ENCODE data around the gene CNTD1.

CNTD1 gene

DNA sequence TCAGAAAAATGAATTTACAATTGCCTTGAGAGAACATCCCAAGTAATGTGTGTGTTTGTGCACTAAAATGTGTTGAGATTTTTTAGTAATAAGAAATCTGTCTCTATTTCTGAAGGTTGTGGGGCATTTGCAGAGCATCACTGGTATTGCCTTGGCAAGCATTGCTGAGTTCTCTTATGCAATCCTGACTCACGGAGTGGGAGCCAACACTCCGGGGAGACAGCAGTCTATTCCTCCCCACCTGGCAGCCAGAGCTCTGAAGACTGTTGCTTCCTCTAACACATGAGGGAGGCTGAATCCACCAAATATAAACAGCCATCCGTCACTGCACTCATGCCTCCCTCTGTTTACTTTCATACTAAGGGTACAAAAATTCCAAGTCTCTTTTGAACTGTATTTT, 10.6 kb downstream of the CNTD1 start:
- no peak for DNase-seq

DNA sequence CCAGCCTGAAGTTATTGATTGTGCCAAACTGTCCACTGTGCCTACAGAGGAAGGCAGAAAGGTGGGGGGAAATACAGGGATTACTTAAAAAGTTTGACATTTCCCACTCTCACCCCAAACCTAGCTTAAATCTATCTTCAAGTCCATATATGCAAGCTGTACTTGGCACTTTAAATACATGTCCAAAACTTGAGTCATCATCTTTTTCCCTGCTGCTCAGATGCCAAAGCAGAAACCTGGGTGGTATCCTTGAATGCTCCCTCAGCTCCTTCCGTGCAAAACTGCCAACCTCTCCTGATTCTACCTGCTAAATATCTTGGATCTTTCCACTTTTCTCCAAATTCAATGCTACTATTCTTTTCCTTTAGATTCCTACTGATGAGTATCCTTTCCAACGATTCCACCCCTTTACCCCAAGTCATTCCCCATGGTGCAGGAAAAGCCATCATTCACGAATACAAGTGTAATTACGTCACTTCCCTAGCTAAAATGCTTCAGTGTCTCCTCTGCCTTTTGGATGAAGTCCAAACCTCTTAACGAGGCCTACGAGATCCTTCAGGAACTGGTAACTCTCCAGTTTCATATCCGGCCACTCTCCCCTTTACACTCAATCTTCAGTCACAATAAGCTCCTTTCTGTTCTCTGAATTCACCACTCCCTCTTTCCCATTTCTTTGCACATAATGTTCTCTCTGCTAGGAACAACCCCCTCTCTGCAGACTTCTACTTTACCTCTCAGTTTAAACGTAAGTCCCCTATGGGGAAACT, 16.2 kb downstream of the CNTD1 start:
- DNase-seq, result no peak

DNA sequence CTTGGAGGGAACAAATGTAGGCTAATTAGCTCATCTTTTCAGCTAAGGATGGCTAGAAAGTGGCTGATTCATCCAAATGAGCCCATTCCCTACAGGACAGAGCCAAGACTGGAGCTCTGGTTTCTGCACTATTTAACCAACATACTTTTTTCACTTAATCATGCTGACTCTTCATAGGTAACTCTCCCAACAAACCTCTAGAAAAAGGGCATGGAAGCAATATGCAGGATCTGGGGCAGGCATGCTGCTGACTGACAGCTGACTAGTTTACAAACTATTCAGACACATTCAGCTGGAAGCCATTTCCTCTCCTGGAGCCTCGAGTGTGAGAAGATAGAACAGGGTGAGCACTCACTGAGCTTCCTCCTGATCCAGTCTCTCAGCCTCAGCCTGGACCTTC, 19.2 kb downstream of the CNTD1 start:
- DNase-seq, result no peak

DNA sequence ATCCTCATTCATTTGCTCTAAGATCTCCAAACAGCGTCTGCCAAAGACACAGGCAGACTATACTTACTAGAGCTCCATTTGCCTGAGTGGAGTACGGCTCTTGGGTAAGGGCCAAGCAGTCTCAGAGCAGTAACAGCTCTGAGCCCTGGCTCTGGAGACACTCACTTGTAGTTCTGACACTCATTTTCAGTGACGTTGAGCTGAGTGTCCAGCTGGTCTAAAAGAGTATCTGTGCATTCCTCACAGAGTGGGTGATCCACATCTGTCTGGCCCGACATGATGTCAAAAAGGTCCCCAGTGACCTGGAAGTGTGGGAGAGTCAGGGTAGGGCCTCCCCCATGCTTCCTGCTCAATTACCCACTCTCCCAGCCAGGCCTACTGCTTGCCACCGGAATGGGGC, 19.7 kb downstream of the CNTD1 start:
- DNase-seq, result no peak

DNA sequence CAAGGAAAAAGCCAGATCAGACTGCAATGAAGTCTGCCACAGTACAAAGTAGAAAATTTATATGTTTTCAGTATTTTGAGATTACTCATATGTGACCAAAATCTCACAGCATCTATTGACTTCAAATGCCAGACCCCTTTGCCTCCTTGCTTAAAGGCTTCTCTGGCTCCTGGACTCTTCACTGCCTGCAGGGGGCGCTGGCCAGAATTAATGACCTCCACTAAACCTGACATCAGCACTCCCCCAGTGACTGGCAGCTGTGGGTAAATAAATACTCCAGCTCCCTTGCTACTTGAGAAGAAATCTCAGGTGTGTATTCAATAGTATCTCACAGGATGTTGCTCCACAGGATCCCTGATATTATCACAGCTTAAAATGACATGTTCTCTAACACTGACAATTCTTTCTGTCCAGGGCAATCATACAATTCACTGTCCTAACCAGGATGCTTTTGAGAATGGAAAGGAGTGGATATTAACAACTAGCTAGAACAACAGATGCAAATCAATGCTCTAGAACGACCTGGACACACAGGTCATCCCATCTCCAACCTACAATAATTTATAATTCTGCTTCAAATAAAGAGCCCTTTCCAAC, 21.4 kb downstream of the CNTD1 start:
- peak; percentile 85 for DNase-seq

DNA sequence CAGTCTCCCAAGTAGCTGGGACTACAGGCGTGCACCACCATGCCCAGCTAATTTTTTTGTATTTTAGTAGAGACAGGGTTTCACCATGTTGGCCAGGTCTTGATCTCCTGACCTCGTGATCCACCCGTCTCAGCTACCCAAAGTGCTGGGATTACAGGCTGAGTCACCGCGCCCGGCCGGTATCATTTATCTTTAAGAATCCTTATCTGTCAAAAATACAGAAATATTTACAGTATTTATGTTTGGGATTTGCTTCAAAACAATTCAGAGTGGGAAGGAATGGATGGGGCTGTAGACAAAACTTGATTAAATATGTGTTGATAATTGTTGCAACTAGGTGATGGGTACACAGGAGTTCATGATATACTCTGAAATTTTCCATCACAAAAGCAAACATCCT, 22.5 kb downstream of the CNTD1 start:
- DNase-seq, result no peak

DNA sequence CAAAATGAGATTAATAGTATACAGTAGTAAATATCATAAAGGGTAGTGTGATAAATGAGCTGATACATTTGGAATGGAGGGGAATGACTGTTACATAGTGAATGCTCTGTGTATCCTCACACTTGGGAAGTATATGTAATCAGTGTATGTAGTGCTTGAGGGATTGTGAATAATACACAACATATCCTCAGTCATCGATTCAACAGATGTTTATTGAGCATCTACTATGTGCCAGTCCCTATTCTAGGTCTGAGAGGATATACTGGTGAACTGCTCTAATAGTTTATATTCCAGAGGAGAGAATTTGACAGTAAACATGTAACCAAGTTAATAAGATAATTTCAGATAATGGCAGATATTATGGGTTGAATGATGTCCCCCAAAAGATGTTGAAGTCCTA, 28.8 kb downstream of the CNTD1 start:
- no peak for DNase-seq

DNA sequence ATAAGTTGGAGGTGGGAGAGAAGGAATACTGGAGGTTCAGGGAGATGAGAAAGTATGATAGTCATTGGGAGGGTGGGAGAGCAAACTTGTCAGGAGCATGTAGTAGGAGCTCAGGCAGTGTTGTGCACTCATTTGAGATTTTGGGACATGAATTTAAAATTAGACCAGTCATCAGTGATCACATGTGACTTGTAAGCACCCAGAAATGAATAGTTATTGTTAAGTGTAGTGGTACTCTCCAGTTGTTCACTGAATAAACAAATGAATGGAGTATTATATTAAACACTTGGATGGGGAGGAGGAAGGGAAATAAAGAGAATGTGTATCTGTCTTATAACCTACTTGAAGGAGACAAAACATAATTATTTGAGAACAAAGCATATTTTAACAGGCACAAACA, 32.3 kb downstream of the CNTD1 start:
- no peak for DNase-seq

DNA sequence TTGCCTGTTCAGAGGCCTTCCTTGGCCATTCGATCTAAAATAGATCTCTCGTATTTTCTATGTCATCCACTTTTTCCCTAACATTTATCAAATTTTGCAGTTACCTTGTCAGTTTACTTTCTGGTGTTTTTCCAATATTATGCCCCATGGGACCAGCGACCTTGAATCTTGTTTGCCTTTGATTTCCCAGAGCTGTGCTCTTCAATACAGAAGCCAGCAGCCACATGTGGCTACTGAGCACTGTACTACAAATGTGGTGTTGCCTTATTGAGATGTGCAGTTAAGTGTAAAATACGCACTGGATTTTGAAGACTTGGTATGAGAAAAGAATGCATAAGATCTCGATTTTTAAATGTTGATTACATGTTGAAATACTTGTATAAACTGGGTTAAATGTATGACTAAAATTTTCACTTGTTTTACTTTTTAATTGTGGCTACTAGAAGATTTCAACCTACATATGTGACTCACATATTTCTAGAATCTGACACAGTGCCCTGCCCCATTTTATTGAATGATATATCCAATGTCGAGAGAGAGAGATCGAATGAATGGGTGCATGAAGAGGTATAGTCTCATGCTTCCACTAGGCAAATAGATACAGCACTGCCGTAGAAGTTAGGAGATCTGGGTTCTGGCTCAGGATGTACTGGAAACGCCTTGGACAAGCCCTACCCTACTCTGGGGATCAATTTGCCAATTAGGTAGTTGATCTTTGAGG, 33.7 kb downstream of the CNTD1 start:
- DNase-seq, result no peak

DNA sequence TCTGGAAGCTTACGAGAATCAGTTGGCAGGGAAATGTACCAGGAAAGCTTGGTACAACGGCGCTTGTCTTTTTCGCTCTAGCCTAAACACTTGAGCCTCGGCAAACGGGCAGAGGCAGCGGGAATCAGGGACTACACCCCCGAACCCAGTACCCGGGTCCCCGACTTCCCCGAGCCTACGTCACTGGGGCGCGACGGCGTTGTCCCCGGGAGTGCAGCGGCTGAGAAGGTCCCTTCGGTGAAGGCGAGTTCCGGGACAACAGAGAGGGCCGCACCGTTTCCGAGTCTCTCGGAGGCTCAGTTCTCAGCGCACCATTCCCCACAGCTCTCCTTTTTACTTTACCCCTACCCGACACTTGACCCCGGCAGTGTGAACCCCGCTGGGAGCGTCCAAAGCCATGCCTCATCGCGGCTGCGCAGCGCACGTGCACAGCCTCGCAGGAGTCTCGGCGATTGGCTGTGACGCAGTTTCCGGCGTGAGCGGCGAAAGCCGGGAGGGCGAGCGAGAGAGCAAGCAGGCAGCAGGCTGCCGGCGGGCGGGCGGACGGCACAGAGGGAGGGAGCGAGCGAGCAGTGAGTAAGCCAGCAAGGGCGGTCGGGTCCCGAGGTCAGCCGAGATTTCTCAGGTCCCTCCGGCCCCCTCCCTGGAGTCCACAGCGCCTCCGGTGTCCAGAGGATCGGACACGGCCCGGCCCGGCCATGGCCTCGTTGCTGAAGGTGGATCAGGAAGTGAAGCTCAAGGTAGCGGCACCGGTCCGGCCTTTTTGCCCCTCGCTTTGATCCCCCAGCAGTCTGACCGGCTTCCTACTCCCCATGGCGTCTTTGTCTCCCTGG, 34.5 kb downstream of the CNTD1 start, which contains the start of gene PSME3:
TSS of gene PSME3 (plus strand) at position 464 of the 833 bp plus-strand sequence. CDS start at position 699, 235 bp downstream.
- DNase-seq, result peak; percentile 93

DNA sequence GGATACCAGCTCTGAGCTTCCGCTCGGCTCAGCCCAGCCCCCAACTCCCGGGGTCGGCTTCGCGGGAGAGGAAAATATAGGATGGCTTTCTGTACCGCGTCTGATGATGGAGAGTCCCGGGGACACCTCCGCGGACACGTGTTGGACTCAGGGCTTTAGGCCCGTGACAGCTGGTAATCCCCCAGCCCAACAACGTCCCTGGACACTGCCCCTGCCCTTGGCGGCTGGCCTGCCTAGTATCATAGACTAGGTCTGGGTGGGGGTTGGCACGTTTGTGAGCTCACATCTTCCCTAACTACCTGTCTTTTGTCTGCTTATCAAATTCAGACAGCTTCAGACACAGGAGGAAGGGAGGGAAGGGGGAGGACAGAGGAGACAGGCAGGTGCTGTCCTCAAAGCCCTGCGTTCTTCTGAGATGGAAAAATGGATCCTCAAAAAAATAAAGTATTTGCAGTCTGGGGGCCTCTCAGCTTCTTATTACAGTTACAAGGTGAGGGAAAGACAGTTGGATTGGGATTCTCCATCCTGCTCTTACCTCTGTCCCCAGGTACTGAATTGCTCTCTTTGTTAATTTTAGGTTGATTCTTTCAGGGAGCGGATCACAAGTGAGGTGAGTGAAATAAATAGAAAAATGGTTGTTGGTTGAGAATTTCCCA, 35.2 kb downstream of the CNTD1 start:
- DNase-seq, result no peak

DNA sequence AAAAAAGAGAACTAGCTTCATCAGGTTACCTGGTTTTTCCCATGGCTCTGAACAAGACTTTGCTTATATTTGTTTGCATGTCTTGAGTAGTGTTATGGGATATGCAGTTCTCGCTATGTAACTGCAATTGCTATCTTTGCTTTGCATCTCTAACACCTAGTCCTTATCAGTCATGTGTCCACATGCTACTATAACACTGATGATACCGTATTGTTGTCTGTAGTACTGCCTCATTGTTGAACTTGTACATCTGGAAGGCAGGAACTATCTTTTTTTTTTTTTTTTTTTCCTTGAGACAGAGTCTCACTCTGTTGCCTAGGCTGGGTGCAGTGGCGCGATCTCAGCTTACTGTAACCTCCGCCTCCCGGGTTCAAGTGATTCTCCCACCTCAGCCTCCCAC, 37.1 kb downstream of the CNTD1 start:
- no peak for DNase-seq

DNA sequence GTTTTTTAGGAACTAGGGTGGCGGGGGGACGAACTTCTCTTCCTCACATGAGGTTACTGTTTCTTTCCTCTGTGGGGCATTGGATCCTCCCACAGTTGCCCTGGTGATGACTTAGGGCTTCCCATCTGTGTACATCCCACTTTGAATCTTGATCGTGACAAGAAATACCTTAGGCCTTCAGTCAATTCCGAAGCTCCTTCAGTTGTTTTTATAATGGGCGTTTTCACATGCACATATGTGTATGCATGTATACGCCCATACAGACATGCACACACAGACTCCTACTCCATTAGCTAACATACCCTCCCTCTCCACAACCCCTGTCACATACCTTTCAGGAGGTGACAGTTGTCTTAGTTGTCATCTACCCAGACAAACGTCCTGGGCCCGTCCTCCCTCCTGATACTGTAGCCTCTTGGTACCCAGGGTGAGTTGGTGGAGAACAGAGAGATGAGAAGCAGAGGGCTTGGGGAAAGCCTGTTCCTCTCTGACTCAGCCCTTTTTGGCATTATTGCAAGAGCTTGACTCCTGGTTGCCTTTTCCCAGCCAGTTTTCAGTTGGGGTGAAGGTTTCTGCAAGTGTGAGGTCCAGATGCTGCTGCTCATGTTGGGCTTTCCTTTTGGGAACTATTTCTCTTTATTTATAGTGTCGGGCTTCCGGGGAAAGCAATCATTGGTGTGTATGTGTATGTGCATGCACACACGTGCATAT, 43.5 kb downstream of the CNTD1 start:
- no peak for DNase-seq

DNA sequence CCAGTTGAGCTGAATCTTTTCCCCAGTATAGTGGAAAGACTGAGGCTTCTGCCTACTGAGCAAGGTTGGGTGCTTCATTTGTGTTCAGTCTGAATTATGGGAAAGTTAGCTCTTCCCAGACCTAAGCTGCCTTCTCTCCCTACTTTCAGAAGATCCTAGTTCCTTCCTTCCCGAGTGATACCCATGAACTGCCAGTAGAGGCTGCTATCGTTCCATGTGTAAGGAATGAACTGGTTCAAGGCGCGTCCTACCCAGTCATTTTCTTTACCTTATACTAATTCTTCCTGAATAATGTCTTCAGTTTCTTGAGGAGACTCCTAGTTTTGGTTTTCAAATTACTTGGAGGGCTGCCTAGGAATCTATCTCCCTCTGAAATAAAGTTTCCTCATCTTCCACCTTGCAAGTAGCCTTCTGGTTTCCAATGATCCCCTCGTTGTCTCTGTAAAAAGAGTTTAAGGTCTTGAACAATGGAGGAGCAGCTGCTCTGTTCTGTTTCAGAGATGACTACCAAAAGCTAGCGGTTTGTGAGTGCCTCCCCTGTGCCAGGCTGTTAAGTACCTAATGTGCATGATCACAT, 44.8 kb downstream of the CNTD1 start:
- DNase-seq, result no peak

DNA sequence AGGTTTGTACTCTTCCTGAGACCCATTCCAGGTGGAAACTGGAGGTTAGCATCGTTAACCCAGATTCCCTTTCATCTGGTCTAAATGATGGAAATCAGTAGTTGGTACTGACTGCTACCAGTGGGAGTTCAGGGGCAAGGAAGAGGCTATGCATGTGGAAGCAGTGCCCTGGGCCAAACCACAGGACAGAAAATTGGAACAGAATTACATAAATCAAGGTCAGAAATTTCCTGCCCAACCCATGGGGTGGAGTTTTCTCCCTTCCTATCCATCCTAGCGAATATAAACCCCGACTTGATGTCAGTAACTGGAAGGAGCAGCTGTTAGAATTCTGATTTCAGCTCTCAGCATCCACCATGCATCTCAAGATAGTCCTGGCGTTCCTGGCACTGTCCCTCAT, 45.6 kb downstream of the CNTD1 start, which contains the start of gene AOC2:
TSS of gene AOC2 (plus strand) at position 310 of the 400 bp plus-strand sequence. CDS start at position 357, 47 bp downstream.
- DNase-seq, result no peak

DNA sequence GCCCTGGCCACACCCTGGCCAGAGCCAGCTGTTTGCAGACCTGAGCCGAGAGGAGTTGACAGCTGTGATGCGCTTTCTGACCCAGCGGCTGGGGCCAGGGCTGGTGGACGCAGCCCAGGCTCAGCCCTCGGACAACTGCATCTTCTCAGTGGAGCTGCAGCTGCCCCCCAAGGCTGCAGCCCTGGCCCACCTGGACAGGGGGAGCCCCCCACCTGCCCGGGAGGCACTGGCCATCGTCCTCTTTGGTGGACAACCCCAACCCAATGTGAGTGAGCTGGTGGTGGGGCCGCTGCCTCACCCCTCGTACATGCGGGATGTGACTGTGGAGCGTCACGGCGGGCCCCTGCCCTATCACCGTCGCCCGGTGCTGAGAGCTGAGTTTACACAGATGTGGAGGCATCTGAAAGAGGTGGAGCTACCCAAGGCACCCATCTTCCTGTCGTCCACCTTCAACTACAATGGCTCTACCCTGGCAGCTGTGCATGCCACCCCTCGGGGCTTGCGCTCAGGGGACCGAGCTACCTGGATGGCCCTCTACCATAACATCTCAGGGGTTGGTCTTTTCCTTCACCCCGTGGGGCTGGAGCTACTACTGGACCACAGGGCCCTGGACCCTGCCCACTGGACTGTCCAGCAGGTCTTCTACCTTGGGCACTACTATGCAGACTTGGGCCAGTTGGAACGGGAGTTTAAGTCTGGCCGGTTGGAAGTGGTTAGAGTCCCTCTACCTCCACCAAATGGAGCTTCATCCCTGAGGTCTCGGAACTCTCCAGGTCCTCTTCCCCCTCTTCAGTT, 46.3 kb downstream of the CNTD1 start:
- DNase-seq, result no peak

DNA sequence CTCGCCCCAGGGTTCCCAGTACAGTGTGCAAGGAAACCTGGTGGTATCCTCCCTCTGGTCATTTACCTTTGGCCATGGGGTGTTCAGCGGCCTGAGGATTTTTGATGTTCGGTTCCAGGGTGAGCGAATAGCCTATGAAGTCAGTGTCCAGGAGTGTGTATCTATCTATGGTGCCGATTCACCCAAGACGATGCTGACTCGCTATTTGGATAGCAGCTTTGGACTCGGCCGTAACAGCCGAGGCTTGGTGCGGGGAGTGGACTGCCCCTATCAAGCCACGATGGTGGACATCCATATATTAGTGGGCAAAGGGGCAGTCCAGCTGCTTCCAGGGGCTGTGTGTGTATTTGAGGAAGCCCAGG, 46.9 kb downstream of the CNTD1 start:
- no peak for DNase-seq

DNA sequence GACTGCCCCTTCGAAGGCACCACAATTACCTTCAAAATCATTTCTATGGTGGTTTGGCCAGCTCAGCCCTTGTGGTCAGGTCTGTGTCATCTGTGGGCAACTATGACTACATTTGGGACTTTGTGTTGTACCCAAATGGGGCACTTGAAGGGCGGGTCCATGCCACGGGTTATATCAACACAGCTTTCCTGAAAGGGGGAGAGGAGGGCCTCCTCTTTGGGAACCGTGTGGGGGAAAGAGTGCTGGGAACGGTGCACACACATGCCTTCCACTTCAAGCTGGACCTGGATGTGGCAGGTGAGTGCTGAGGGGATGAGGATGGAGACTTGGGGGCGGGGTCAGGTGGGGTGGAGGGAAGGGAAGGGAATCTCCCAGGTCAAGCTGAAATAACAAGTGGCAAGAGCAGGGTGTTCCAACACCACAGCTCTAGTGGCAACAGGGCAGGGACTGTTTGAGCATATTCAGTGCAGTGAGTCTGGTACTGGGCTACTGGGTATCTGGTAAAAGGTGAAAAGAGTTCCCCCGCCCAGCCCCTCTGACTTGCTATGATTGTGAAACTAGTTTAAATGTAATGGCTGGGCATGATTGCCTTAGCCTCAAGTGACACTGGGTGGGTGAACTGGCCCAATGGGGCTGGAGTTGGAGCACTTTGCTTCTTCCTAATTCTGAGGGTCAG, 47.4 kb downstream of the CNTD1 start:
- DNase-seq, result peak; percentile 73

DNA sequence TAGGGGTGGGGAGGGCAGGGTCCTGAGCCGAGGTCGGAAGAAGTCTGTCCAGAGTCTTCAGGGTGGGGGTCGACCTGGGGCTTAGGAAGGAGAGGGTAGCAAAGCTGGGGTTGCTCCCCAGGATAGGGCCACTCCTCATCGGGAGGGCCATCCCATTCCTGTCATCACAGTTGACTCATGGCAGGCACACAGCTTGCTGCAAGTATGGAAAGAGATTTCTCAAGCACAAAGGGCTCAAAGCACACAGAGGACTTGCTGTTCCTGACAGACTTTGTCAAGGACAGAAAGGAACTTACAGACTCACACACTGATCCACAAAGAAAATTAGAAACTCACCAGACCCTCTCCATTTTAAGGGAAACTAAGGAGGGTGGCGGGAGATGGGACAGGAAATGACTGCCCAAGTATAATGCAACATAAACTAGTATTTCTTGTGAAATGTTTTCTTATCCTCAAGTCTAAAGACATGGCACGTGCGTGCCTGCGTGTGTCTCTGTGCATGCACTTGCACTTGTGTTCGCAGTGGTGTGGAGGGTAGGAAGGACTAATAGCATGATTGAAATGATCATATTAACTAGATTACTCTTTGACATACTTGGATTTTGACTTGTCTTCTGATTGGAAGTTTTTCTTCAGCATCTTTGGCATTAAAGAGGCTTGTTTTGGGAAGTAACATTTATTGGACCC, 48.1 kb downstream of the CNTD1 start:
- no peak for DNase-seq

Measured in activated CD4-positive, alpha-beta T cell treated with anti-CD3 and anti-CD28 coated beads for 48 hours (primary cell).